Measurements from ENCODE around the gene L2HGDH. TPM values are rescaled to one million over a fixed set of nuclear protein-coding genes. Genes with fewer than 3 reads are reported as not detected.

The L2HGDH gene
- total RNA-seq, 1 donor from 2014 or later, result 7.6 TPM

DNA sequence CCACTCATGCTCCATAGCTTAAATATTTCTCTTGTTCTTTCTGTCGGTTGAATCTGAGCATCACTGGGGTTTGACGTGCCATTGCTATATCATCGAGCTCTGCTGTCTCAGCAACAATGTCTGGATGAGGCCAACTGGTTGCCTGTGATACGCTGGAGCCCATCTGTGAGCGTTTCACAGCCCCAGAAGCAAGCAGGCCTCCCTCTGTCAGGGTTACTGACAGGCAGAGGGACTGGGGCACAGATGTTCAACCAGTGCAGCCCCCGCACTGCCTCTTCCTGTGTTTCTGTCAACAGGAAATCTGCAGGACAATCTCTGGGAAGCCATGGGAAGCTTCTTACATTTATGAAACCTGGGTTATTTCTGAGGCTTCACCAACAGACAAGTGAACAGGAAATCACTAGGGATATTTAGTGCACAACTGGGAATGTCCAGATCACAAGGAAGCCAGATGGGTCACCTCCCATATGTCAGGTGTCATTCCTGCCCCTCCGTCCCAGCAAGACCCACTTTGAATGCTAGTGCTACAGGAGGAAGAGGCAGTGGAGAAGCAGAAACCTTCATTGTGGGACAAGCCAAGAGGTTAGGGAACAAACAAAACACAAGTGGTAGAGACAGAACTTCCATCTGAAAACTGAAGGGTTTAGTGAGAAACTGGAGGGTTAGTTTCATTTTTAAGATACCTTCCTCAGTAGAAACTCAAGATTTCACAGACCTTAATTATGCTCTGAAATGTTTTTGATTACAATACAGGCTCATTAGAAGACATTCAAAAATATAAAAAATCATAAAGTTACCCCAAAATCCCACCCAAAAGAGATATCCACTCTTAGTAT, 24.2 kb upstream of the L2HGDH start:
- peaks cover 2% of the 10 kb centered on the region for H3K27me3 Mint-ChIP-seq (ENCODE audit: unreplicated experiment)
- peaks cover 51% of the 10 kb centered on the region for H3K4me1 Mint-ChIP-seq (ENCODE audit: unreplicated experiment)
- TF ChIP-seq, protein P1, sequence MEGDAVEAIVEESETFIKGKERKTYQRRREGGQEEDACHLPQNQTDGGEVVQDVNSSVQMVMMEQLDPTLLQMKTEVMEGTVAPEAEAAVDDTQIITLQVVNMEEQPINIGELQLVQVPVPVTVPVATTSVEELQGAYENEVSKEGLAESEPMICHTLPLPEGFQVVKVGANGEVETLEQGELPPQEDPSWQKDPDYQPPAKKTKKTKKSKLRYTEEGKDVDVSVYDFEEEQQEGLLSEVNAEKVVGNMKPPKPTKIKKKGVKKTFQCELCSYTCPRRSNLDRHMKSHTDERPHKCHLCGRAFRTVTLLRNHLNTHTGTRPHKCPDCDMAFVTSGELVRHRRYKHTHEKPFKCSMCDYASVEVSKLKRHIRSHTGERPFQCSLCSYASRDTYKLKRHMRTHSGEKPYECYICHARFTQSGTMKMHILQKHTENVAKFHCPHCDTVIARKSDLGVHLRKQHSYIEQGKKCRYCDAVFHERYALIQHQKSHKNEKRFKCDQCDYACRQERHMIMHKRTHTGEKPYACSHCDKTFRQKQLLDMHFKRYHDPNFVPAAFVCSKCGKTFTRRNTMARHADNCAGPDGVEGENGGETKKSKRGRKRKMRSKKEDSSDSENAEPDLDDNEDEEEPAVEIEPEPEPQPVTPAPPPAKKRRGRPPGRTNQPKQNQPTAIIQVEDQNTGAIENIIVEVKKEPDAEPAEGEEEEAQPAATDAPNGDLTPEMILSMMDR (IDR thresholded peaks at IDR 0.05; ENCODE audit: unreplicated experiment), result no peak
- H3K27ac Mint-ChIP-seq (ENCODE audit: unreplicated experiment), result peak overlapping the region; percentile 98
- H3K4me3 Mint-ChIP-seq (ENCODE audit: unreplicated experiment), result peak overlapping the region; percentile 75
- DNase-seq (ENCODE audit: low spot score), result peak; percentile 66
- no peaks in the 10 kb centered on the region for H3K9me3 Mint-ChIP-seq (ENCODE audit: unreplicated experiment)
- H3K36me3 Mint-ChIP-seq (ENCODE audit: low read depth, unreplicated experiment), result no peaks in the 10 kb centered on the region

DNA sequence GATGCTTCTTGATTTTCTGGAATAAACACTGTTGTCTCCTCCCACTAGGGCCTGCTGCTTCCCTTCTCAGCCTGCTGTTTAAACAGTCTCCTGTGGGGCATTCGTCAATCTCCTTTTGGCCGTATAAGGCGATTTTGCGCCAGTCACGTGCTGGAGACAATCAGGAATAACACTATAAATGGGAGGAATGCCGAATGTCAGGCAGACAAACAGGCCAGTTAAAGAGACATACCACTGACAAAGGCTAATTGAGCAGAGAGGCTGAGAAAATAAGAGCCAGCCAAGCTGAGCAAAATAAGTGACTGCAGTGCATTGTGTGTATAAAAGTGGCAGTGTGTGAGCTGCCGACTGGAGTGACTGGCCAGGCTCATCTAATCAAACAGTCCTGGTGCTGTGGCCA, 23.4 kb upstream of the L2HGDH start:
- TF ChIP-seq, protein P1 (IDR thresholded peaks at IDR 0.05; ENCODE audit: unreplicated experiment), result no peak
- Mint-ChIP-seq H3K27me3 (ENCODE audit: unreplicated experiment) (peaks cover 2% of the 10 kb centered on the region), H3K27ac (ENCODE audit: unreplicated experiment) (peak overlapping the region; percentile 98), H3K36me3 (ENCODE audit: low read depth, unreplicated experiment) (no peaks in the 10 kb centered on the region), H3K9me3 (ENCODE audit: unreplicated experiment) (no peaks in the 10 kb centered on the region), H3K4me1 (ENCODE audit: unreplicated experiment) (peaks cover 46% of the 10 kb centered on the region), H3K4me3 (ENCODE audit: unreplicated experiment) (peak overlapping the region; percentile 71)
- peak; percentile 20 for DNase-seq (ENCODE audit: low spot score)

DNA sequence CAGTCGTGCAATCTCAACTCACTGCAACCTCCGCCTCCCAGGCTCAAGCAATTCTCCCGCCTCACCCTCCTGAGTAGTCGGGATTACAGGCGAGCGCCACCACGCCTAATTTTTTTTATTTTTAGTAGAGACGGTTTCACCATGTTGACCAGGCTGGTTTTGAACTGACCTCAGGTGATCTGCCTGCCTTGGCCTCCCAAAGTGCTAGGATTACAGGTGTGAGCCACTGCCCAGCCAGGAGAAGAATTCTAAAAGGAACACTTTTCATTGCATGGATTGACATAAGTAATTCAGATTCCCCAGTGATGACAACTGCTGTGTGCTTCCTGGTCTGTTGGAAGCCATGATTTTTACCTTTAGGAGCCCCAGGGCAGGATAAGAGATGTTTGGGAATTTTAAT, 22.2 kb upstream of the L2HGDH start:
- DNase-seq (ENCODE audit: low spot score), result no peak
- Mint-ChIP-seq H3K9me3 (ENCODE audit: unreplicated experiment) (no peaks in the 10 kb centered on the region), H3K27me3 (ENCODE audit: unreplicated experiment) (no peaks in the 10 kb centered on the region), H3K36me3 (ENCODE audit: low read depth, unreplicated experiment) (no peaks in the 10 kb centered on the region), H3K27ac (ENCODE audit: unreplicated experiment) (peak overlapping the region; percentile 98), H3K4me3 (ENCODE audit: unreplicated experiment) (no peak overlapping the region), H3K4me1 (ENCODE audit: unreplicated experiment) (peaks cover 35% of the 10 kb centered on the region)
- TF ChIP-seq, protein P1 (IDR thresholded peaks at IDR 0.05; ENCODE audit: unreplicated experiment), result no peak

DNA sequence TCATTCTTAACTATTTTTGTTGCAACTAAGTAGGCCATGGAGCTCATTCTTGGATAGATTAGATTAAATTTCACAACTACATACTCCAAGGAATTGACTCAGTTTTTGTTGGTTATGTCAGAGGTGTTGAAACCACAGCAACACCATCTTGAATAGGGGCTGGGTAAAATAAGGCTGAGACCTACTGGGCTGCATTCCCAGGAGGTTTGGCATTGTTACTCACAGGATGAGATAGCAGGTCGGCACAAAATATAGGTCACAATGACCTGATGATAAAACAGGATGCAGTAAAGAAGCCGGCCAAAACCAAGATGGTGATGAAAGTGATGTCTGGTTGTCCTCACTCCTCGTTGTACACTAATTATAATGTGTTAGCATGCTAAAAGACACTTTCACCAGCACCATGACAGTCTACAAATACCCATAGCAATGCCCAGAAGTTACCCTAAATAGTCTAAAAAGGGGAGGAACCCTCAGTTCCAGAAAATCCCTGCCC, 21.0 kb upstream of the L2HGDH start:
- Mint-ChIP-seq H3K27me3 (ENCODE audit: unreplicated experiment) (no peaks in the 10 kb centered on the region), H3K27ac (ENCODE audit: unreplicated experiment) (no peak overlapping the region), H3K36me3 (ENCODE audit: low read depth, unreplicated experiment) (peaks cover 4% of the 10 kb centered on the region), H3K4me3 (ENCODE audit: unreplicated experiment) (no peak overlapping the region), H3K9me3 (ENCODE audit: unreplicated experiment) (no peaks in the 10 kb centered on the region), H3K4me1 (ENCODE audit: unreplicated experiment) (peaks cover 31% of the 10 kb centered on the region)
- no peak for DNase-seq (ENCODE audit: low spot score)
- TF ChIP-seq, protein P1 (IDR thresholded peaks at IDR 0.05; ENCODE audit: unreplicated experiment), result no peak

DNA sequence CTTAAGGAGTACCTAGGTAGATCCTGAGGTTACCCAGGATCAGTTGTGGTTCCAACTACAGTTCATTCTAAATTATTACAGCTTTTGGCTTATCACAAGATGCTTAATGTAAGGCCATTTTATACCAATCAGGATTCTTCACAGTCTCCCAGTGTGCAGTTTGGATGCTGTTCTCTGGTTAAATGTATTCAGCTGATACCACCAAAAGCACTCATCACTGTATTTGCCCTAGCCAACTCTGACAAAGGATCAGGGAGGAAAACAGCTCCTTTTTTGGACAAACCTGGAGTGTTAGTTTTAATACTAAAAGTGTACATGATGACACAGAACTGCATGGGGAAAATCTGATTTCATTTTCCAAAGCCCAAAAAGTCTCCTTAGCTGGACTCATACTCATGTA, 19.6 kb upstream of the L2HGDH start:
- H3K9me3 Mint-ChIP-seq (ENCODE audit: unreplicated experiment), result no peaks in the 10 kb centered on the region
- no peaks in the 10 kb centered on the region for H3K27me3 Mint-ChIP-seq (ENCODE audit: unreplicated experiment)
- DNase-seq (ENCODE audit: low spot score), result no peak
- H3K4me3 Mint-ChIP-seq (ENCODE audit: unreplicated experiment), result no peak overlapping the region
- peaks cover 4% of the 10 kb centered on the region for H3K36me3 Mint-ChIP-seq (ENCODE audit: low read depth, unreplicated experiment)
- H3K4me1 Mint-ChIP-seq (ENCODE audit: unreplicated experiment), result peaks cover 30% of the 10 kb centered on the region
- no peak overlapping the region for H3K27ac Mint-ChIP-seq (ENCODE audit: unreplicated experiment)
- TF ChIP-seq, protein P1 (IDR thresholded peaks at IDR 0.05; ENCODE audit: unreplicated experiment), result no peak

Measured in endothelial cell (in vitro differentiated cells).